HuH-7 (cell line): ENCODE results near the gene LGI4.
"Not testable (repeated sequence)": the region's sequence is repeated elsewhere in the genome, so short reads cannot be mapped to it uniquely, and the experiment has no call there.

Experiments used
- DNase-seq: peaks from one replicate; pipeline ENCODE4 v3.0.0; 2011; ENCODE audit warnings: low spot score

LGI4 gene

GRCh38 chr19:35160629-35161433 lies 26.0 kb upstream of the LGI4 start:
- DNase-seq: no peak

GRCh38 chr19:35159606-35160005 lies 24.7 kb upstream of the LGI4 start:
- DNase-seq: no peak

- no peak for DNase-seq
These were observed 22.6 kb upstream of the LGI4 start for GRCh38 chr19:35157431-35157830.

- DNase-seq: no peak
These were observed 21.8 kb upstream of the LGI4 start for GRCh38 chr19:35156673-35157014.

GRCh38 chr19:35155981-35156672 lies 21.3 kb upstream of the LGI4 start:
- no peak for DNase-seq

GRCh38 chr19:35155441-35155840 lies 20.6 kb upstream of the LGI4 start:
- no peak for DNase-seq

- DNase-seq: no peak
These were observed 19.9 kb upstream of the LGI4 start, which contains the start of gene FXYD5 for GRCh38 chr19:35154525-35155406. FXYD5 (plus strand) TSS chr19:35154735; CDS start chr19:35155551, 816 bp downstream.

- peak; percentile 66 for DNase-seq
These were observed 19.1 kb upstream of the LGI4 start for GRCh38 chr19:35153701-35154524.

GRCh38 chr19:35153129-35153522 lies 18.3 kb upstream of the LGI4 start:
- not testable (repeated sequence) for DNase-seq

- no peak for DNase-seq
These were observed 16.6 kb upstream of the LGI4 start for GRCh38 chr19:35151273-35152065.

- no peak for DNase-seq
These were observed 15.6 kb upstream of the LGI4 start for GRCh38 chr19:35150445-35150844.

GRCh38 chr19:35149463-35149862 lies 14.6 kb upstream of the LGI4 start:
- DNase-seq: no peak

- no peak for DNase-seq
These were observed 12.0 kb upstream of the LGI4 start for GRCh38 chr19:35146746-35147459.

- no peak for DNase-seq
These were observed 10.0 kb upstream of the LGI4 start for GRCh38 chr19:35144600-35145436.

- DNase-seq: no peak
These were observed 9.4 kb upstream of the LGI4 start for GRCh38 chr19:35144259-35144599.

- DNase-seq: no peak
These were observed 9.0 kb upstream of the LGI4 start for GRCh38 chr19:35143818-35144217.

GRCh38 chr19:35143231-35143715 lies 8.4 kb upstream of the LGI4 start, which contains the start of gene FXYD7:
FXYD7 (plus strand) TSS chr19:35143255; CDS start chr19:35143334, 79 bp downstream.
- no peak for DNase-seq

GRCh38 chr19:35142606-35143230 lies 7.9 kb upstream of the LGI4 start:
- DNase-seq: no peak
